Fibroblast of villous mesenchyme (primary cell): ENCODE results near the gene MRPS15. TPM values are rescaled to one million over a fixed set of nuclear protein-coding genes. Genes with fewer than 3 reads are reported as not detected.

ENCODE experiments used
- DNase-seq: peaks from one replicate; pipeline ENCODE4 v3.0.0-alpha.2; 2010; ENCODE audit warnings: low read depth
- H3K4me3 ChIP-seq: 2 replicates; pipeline ENCODE4 v1.5.1; 2011; ENCODE audit warnings: low read depth, mild to moderate bottlenecking, low read length
- CTCF ChIP-seq: IDR thresholded peaks from 2 replicates; pipeline ENCODE4 v1.5.1; 2012; ENCODE audit warnings: low read depth, mild to moderate bottlenecking, low read length; ENCODE audit not compliant: insufficient read depth
- total RNA-seq: library from RNA; depleted of rRNA; stranded (reverse); fragments of >200 nt; gene quantifications from 2 replicates; pipeline ENCODE4 v1.2.3, GENCODE V29; 2012

The MRPS15 gene
- total RNA-seq, 1 donor, result 83.8 TPM

GRCh38 chr1:36448530-36449056 is 15.6 kb downstream of the MRPS15 start:
- no peak for TF ChIP-seq CTCF
- no peak overlapping the region for H3K4me3 ChIP-seq
- no peak for DNase-seq

GRCh38 chr1:36447450-36447849 is 16.7 kb downstream of the MRPS15 start:
- no peak for DNase-seq
- H3K4me3 ChIP-seq, result no peak overlapping the region
- no peak for TF ChIP-seq CTCF

GRCh38 chr1:36446746-36447145 is 17.4 kb downstream of the MRPS15 start:
- TF ChIP-seq CTCF, result no peak
- H3K4me3 ChIP-seq, result no peak overlapping the region

GRCh38 chr1:36446271-36446670 is 17.9 kb downstream of the MRPS15 start:
- no peak overlapping the region for H3K4me3 ChIP-seq
- DNase-seq, result no peak
- TF ChIP-seq CTCF, result peak; percentile 56

More at GRCh38 chr1:36446746-36447145, 17.4 kb downstream of the MRPS15 start:
- no peak for DNase-seq

DNA sequence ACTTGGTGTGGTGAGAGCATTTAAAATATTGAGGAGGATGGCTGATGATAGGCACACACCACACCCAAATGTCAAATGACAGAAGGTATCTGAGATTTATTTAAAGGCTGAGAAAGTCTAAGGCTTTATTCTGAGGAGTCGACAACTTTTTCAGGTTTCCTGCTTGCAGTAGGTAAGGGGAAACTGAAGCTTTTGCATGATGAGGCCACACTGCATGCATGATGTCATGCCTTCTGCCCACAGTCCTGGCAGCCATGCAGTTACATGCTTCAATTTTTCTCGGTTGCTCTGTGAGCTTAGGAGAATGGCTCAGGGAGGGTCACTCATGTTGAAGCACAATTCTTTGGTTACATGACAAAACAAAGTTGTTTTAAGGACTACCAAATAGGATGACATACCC is 20.9 kb downstream of the MRPS15 start:
- no peak overlapping the region for H3K4me3 ChIP-seq
- DNase-seq, result no peak
- no peak for TF ChIP-seq CTCF

DNA sequence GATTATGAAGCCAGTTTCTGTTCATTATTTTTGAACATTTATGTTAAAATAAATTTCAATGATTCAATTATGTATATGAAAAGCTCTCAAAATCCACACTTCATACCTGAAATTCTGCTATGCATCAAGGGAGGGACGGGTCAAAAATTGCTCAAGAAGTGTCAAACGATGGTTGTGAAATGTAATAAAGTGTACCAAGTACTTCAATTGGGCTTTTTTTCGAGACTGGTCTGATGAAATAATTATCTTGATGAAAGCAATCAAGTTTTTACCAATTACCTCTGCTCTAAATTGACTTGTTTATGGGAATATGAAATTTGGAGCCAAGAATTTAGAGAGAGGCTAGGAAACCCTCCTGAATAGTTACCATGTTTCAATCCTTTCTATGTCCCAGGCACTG is 21.8 kb downstream of the MRPS15 start:
- TF ChIP-seq CTCF, result no peak
- no peak for DNase-seq
- H3K4me3 ChIP-seq, result no peak overlapping the region

DNA sequence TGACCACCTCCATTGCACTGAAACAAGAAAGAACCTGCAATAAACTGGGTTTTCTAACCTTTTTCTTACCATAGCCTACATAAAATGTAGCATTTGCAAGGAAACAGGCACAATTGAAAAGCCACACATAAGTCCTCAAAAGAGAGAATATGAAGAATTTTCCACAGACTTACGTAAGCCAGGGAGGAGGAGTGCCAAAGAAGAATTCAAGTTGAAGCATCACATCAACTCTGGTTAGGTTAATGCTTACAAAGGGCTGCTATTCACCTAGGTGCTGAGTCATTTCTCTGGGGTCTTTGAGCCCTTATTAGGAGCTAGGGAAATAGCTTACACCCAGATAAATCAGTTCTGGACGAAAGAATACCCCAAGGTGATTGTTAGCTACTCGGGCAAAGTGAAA is 23.5 kb downstream of the MRPS15 start:
- no peak overlapping the region for H3K4me3 ChIP-seq
- DNase-seq, result no peak
- no peak for TF ChIP-seq CTCF
